Measurements from ENCODE around the gene PRR33. TPM values are rescaled to one million over a fixed set of nuclear protein-coding genes. Genes with fewer than 3 reads are reported as not detected.

Gene PRR33
- total RNA-seq, 1 donor from 2014 or later = not detected

DNA sequence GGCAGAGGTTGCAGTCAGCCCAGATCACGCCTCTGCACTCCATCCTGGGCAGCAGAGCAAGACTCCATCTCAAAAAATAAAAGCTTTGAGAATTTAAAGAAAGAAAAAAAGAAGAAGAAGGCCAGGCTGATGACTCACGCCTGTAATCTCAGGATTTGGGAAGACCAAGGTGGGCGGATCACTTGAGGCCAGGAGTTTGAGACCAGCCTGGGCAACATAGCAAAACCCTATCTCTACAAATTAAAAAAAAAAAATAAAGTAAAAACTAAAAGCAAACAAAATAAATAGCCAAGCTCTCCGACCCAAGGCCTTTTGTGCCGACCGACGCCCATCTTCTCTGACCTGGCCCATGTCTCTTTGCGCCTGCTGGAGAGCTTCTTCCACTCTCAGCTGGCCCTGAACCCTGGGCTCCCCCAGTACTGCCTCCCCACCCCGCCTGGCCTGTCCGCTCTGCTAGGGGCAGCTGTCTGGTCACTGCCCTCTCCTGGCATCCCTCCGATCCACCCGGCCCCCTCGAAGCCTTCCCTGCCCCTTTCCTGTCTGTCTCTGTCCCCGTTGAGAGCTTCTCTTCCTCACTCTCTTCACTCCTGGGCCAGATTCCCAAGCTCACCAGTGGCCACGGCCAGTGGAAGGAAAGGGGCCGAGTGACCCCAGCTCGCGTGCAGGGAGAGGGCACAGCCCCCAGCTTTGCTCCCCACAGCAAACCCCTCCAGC, 43.6 kb downstream of the PRR33 start:
- H3K9me3 Mint-ChIP-seq = no peaks in the 10 kb centered on the region

DNA sequence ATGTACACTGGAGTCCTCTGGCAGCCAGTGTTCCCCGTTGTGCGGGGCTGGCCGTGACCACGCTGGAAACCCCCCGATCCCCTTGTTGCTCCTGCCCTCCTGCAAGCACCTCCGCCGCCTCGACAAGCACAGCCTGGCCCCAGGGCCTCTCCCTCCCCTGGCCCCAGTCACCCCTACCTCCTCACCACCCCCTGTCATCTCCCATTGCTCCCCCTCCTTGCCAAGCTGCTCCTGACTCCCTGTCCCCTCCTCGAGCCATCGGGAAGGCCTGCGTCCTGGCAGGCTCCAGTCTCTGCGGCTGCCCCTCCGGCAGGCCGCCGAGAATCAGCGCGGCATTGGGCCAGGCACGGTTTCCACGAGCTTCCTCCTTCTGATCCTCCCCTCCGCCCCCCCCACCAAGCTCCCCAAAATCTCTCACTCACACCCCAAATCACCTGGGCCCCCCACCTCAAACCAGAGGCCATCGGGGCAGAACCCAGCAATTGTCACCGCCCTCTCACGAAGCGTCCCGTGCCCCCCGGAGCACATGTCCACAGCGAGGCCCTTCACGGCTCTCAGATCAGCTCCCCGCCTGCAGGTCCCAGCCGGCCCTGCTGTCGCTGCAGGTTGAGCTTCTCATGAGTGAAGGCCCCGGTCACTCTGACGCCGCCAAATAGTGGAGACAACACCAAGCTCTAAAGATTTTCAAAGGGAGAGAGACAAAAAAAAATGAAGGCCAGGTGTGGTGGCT, 44.5 kb downstream of the PRR33 start:
- H3K9me3 Mint-ChIP-seq = no peaks in the 10 kb centered on the region
- H3K36me3 Mint-ChIP-seq = no peaks in the 10 kb centered on the region
- no peak overlapping the region for H3K4me3 Mint-ChIP-seq
- H3K4me1 Mint-ChIP-seq = peaks cover 20% of the 10 kb centered on the region
- no peak overlapping the region for H3K27ac Mint-ChIP-seq
- no peak for DNase-seq (ENCODE audit: low spot score in 2 of 2, unreplicated experiment in 2 of 2)
- TF ChIP-seq, protein P1, sequence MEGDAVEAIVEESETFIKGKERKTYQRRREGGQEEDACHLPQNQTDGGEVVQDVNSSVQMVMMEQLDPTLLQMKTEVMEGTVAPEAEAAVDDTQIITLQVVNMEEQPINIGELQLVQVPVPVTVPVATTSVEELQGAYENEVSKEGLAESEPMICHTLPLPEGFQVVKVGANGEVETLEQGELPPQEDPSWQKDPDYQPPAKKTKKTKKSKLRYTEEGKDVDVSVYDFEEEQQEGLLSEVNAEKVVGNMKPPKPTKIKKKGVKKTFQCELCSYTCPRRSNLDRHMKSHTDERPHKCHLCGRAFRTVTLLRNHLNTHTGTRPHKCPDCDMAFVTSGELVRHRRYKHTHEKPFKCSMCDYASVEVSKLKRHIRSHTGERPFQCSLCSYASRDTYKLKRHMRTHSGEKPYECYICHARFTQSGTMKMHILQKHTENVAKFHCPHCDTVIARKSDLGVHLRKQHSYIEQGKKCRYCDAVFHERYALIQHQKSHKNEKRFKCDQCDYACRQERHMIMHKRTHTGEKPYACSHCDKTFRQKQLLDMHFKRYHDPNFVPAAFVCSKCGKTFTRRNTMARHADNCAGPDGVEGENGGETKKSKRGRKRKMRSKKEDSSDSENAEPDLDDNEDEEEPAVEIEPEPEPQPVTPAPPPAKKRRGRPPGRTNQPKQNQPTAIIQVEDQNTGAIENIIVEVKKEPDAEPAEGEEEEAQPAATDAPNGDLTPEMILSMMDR (IDR thresholded peaks at IDR 0.05; ENCODE audit: unreplicated experiment) = no peak
- H3K27me3 Mint-ChIP-seq (ENCODE audit: low read depth) = peaks cover 1% of the 10 kb centered on the region

More for the DNA sequence above, 43.6 kb downstream of the PRR33 start:
- H3K36me3 Mint-ChIP-seq = no peaks in the 10 kb centered on the region
- TF ChIP-seq, protein P1 (IDR thresholded peaks at IDR 0.05; ENCODE audit: unreplicated experiment) = no peak
- no peak overlapping the region for H3K27ac Mint-ChIP-seq
- peaks cover 1% of the 10 kb centered on the region for H3K27me3 Mint-ChIP-seq (ENCODE audit: low read depth)
- no peak for DNase-seq (ENCODE audit: low spot score in 2 of 2, unreplicated experiment in 2 of 2)
- no peak overlapping the region for H3K4me3 Mint-ChIP-seq
- peaks cover 19% of the 10 kb centered on the region for H3K4me1 Mint-ChIP-seq

DNA sequence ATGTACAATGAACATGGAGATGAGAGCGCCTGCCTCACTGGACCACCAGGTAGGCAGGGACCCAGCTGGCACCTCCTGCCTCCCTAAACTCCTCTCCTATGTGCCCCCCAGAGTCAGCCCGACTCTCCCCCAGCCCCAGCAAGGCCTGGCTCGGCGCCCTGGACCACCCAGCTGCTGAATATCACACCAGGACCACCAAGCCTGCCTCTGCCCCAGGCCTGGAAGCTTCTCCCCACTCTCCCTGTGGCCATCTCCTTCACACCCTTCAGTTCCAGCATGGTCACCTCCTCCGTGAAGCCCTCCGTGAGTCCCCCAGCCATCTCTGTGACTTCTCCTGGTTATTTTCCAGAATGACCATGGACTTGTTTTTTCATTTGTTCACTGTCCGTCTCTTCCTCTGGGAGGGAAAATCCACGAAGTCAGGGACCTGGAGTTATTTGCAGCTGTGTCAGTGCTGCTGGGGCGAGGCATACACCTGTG, 45.2 kb downstream of the PRR33 start:
- no peaks in the 10 kb centered on the region for H3K9me3 Mint-ChIP-seq
- no peak for DNase-seq (ENCODE audit: low spot score in 2 of 2, unreplicated experiment in 2 of 2)
- no peak overlapping the region for H3K4me3 Mint-ChIP-seq
- H3K36me3 Mint-ChIP-seq = no peaks in the 10 kb centered on the region
- no peak overlapping the region for H3K27ac Mint-ChIP-seq
- H3K4me1 Mint-ChIP-seq = peaks cover 20% of the 10 kb centered on the region
- H3K27me3 Mint-ChIP-seq (ENCODE audit: low read depth) = peaks cover 1% of the 10 kb centered on the region
- TF ChIP-seq, protein P1 (IDR thresholded peaks at IDR 0.05; ENCODE audit: unreplicated experiment) = no peak

DNA sequence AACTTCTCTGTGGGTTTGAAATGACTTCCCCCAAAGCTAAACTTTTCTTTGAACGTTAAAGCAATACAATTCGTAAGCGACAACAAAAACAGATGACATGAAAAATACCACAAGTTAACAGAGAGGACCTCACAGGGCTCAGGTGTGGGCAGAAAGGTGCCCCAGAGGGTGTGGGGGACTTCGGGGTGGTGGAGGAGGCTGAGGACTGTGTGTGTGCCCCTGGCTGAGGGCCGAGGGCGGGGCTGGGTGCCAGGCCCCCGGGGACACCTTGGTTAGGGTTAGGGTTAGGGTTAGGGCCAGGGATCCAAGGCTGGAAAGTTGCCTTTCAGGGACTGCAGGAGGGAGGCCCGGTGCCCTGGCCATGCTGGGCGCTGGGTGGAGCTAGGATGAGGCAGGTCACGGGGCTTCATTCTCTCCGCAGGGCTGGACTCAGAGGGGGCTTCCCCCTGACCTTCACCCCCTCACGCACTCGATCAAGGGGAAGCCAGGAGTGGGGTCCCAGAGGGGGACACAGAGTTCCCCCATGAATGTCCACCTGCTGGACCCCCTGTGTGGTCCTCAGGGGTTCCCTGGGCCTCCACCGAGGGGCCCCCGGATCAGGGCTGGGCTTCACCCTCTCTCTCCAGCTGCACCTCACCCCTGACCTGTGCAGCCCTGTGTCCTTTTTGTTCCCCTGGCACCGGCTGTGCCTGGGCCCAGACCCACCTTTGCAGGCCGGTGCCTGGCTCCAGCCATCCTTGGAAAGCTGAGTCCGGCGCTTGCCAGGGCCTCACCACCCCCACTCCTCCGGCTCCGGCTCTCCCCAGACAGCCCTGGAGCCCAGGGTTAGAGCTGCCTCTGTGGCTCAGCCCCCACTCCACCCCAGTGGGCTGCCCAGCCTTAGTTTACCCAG, 45.9 kb downstream of the PRR33 start:
- Mint-ChIP-seq H3K27ac (no peak overlapping the region), H3K36me3 (no peaks in the 10 kb centered on the region), H3K4me3 (no peak overlapping the region), H3K9me3 (no peaks in the 10 kb centered on the region), H3K4me1 (peaks cover 20% of the 10 kb centered on the region), H3K27me3 (ENCODE audit: low read depth) (peaks cover 1% of the 10 kb centered on the region)
- DNase-seq (ENCODE audit: low spot score in 2 of 2, unreplicated experiment in 2 of 2) = no peak
- TF ChIP-seq, protein P1 (IDR thresholded peaks at IDR 0.05; ENCODE audit: unreplicated experiment) = no peak

DNA sequence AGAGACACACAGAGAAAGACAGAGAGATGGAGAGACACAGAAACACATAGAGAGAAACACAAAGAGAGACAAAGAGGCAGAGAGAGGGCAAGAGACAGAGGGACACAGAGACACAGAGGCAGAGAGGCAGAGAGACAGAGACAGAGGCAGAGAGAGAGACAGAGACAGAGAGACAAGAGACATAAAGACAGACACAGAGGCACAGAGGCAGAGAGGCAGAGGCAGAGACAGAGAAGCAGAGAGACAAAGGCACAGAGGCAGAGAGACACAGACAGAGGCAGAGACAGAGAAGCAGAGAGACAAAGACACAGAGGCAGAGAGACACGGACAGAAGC, 46.6 kb downstream of the PRR33 start:
- TF ChIP-seq, protein P1 (IDR thresholded peaks at IDR 0.05; ENCODE audit: unreplicated experiment) = no peak
- Mint-ChIP-seq H3K4me3 (no peak overlapping the region), H3K27ac (peak overlapping the region; percentile 32), H3K36me3 (no peaks in the 10 kb centered on the region), H3K9me3 (no peaks in the 10 kb centered on the region), H3K27me3 (ENCODE audit: low read depth) (peaks cover 1% of the 10 kb centered on the region), H3K4me1 (peaks cover 20% of the 10 kb centered on the region)
- DNase-seq (ENCODE audit: low spot score in 2 of 2, unreplicated experiment in 2 of 2) = no peak

Measured in mesothelial cell of epicardium (in vitro differentiated cells).